ENCODE data around the gene CLNK. TPM values are rescaled to one million over a fixed set of nuclear protein-coding genes. Genes with fewer than 3 reads are reported as not detected.

Gene CLNK
- total and polyA plus RNA-seq, 7 donors, result 0.01 to 0.09 TPM; not detected in 5

DNA sequence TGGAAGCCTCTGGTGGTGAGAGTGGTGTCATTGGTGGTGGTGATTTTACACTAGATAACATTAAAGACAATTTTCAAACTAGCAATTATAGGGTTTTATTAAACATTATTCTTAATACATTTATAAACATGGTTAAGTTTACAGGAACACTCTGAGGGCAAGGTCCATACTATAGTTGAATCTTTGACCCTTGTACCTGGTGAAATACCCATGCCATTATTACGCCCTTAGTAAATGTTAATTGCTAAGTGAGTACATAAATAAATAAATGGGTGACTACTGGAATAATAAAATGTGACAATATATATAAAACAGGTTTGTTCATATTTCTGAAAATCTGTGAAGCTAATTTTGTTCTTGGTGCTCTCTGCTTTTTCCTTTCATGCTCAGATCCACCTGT lies 13.6 kb upstream of the CLNK start:
- H3K4me3 ChIP-seq, result no peak overlapping the region
- H3K36me3 ChIP-seq (ENCODE audit: insufficient read depth in 1 of 2, low read depth in 1 of 2), result no peaks in the 10 kb centered on the region
- H3K4me1 ChIP-seq, result no peaks in the 10 kb centered on the region
- H3K27ac ChIP-seq, result no peak overlapping the region
- intact Hi-C loops (cut with DNase I), result no loop called here
- DNase-seq (no peak), ATAC-seq (no peak)
- no peaks in the 10 kb centered on the region for H3K27me3 ChIP-seq (ENCODE audit: insufficient read depth in 3 of 3, low read length in 2 of 3)
- no peaks in the 10 kb centered on the region for H3K9me3 ChIP-seq
- 95 to 97% (median 96%) methylated on average over 1 of the region's 1 CpG for WGBS, 3 donors
- TF ChIP-seq, protein P1, sequence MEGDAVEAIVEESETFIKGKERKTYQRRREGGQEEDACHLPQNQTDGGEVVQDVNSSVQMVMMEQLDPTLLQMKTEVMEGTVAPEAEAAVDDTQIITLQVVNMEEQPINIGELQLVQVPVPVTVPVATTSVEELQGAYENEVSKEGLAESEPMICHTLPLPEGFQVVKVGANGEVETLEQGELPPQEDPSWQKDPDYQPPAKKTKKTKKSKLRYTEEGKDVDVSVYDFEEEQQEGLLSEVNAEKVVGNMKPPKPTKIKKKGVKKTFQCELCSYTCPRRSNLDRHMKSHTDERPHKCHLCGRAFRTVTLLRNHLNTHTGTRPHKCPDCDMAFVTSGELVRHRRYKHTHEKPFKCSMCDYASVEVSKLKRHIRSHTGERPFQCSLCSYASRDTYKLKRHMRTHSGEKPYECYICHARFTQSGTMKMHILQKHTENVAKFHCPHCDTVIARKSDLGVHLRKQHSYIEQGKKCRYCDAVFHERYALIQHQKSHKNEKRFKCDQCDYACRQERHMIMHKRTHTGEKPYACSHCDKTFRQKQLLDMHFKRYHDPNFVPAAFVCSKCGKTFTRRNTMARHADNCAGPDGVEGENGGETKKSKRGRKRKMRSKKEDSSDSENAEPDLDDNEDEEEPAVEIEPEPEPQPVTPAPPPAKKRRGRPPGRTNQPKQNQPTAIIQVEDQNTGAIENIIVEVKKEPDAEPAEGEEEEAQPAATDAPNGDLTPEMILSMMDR (IDR thresholded peaks at IDR 0.05), result no peak

DNA sequence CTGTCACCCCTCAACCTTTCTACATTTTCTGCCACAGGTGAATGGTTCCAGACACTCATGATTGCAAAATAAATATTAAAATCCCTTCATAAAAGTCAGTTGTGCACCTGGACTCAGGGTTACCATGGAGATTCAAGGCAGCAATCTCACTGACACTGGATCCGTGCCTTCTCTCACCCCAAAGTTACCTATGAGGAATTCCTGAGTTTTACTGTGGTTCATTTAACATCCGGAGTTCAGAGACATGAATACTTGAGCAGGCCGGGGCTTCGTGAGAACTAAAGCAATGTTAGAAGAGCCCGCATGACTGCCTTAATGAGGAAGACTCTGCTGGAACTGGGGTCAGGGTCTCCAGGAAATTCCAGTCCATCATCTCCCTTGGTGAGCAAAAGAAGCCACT lies 12.5 kb upstream of the CLNK start:
- Histone ChIP-seq H3K9me3 (no peaks in the 10 kb centered on the region), H3K4me1 (no peaks in the 10 kb centered on the region), H3K36me3 (ENCODE audit: insufficient read depth in 1 of 2, low read depth in 1 of 2) (no peaks in the 10 kb centered on the region), H3K27me3 (ENCODE audit: insufficient read depth in 3 of 3, low read length in 2 of 3) (no peaks in the 10 kb centered on the region), H3K27ac (no peak overlapping the region), H3K4me3 (no peak overlapping the region)
- TF ChIP-seq, protein P1 (IDR thresholded peaks at IDR 0.05), result no peak
- ATAC-seq (no peak), DNase-seq (no peak)
- WGBS, 3 donors, result 45 to 71% (median 68%) methylated on average over 5 of the region's 5 CpGs
- intact Hi-C loops (cut with DNase I), result no loop called here

DNA sequence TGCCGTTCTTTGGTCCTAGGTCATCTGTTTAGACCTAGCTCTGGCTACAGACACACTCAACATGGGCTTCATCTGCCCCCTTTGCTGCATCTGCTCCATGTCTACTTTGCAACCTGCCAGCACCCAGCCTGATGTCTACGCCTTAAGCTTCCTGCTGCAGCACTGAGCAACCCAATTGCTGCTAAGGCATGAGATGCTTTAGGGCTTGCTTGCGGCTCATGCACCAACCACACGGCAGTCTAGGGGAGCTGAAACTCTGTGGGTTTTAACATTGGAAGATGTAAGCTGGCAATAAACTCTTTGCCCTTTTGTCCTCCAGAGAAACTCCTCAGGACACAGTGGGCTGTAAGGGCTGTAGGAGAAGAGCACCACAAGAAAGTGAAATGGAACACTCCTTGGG lies 11.7 kb upstream of the CLNK start:
- WGBS, 3 donors, result 93 to 96% (median 93%) methylated on average over 4 of the region's 4 CpGs
- TF ChIP-seq, protein P1 (IDR thresholded peaks at IDR 0.05), result no peak
- ATAC-seq (no peak), DNase-seq (no peak)
- Histone ChIP-seq H3K4me3 (no peak overlapping the region), H3K9me3 (no peaks in the 10 kb centered on the region), H3K4me1 (no peaks in the 10 kb centered on the region), H3K36me3 (ENCODE audit: insufficient read depth in 1 of 2, low read depth in 1 of 2) (no peaks in the 10 kb centered on the region), H3K27me3 (ENCODE audit: insufficient read depth in 3 of 3, low read length in 2 of 3) (no peaks in the 10 kb centered on the region), H3K27ac (no peak overlapping the region)
- intact Hi-C loops (cut with DNase I), result no loop called here

DNA sequence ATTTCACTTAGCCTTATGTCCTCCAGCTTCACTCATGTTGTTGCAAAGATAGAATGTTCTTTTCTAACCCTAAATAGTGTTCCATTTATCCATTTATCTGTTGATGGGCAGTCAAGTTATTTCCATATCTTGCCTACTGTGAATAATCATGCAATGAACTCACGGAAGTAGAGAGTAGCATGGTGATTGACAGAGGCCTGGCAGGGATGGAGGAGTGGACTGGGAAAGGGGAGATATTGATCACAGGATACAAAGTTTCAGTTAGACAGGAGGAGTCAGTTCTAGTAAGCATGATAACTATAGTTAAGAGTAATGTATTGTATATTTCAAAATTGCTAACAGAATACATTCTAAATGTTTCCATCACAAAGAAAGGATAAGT lies 10.3 kb upstream of the CLNK start:
- Histone ChIP-seq H3K9me3 (no peaks in the 10 kb centered on the region), H3K27ac (no peak overlapping the region), H3K36me3 (ENCODE audit: insufficient read depth in 1 of 2, low read depth in 1 of 2) (no peaks in the 10 kb centered on the region), H3K4me3 (no peak overlapping the region), H3K4me1 (no peaks in the 10 kb centered on the region), H3K27me3 (ENCODE audit: insufficient read depth in 3 of 3, low read length in 2 of 3) (no peaks in the 10 kb centered on the region)
- intact Hi-C loops (cut with DNase I), result no loop called here
- DNase-seq (no peak), ATAC-seq (no peak)
- TF ChIP-seq, protein P1 (IDR thresholded peaks at IDR 0.05), result no peak
- WGBS, 3 donors, result 82 to 91% (median 85%) methylated on average over 1 of the region's 1 CpG

DNA sequence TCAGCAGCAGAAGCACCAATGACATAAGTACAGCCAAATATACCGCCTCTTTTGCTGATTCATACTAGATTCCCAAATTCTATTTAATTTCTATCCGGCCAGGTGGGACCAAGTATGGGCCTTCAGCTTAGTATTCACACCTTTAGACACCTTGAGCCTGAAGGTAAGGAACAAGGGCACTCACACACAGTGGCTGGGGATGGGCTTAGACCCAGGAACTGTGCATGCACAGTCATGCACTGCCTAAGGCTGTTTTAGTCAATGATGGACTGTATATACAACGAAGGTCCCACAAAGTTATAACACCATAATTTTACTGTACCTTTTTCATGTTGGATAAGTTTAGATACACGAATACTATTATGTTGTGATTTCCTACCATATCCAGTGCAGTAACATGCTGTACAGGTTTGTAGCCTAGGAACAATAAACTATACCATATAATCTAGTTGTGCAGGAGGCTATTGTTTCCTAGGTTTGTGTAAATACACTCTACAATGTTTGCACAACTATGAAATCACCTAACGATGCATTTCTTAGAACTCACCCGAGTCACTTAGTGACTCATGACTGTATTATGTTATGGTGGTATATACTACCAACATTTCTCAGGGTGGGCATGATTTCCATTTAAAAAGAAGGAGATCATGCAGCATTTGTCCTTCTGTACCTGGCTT lies 9.7 kb upstream of the CLNK start:
- DNase-seq (no peak), ATAC-seq (no peak)
- no peak overlapping the region for H3K4me3 ChIP-seq
- TF ChIP-seq, protein P1 (IDR thresholded peaks at IDR 0.05), result no peak
- intact Hi-C loops (cut with DNase I), result no loop called here
- H3K27ac ChIP-seq, result no peak overlapping the region
- no peaks in the 10 kb centered on the region for H3K27me3 ChIP-seq (ENCODE audit: insufficient read depth in 3 of 3, low read length in 2 of 3)
- no peaks in the 10 kb centered on the region for H3K4me1 ChIP-seq
- H3K36me3 ChIP-seq (ENCODE audit: insufficient read depth in 1 of 2, low read depth in 1 of 2), result no peaks in the 10 kb centered on the region
- H3K9me3 ChIP-seq, result no peaks in the 10 kb centered on the region
- 86 to 88% (median 88%) methylated on average over 6 of the region's 6 CpGs for WGBS, 3 donors

All from psoas muscle (tissue), 8 donors.